SU-DHL-6 (cell line): Measurements from ENCODE around the gene SNX18.

Source experiments
- EZH2phosphoT487 ChIP-seq: fragments of 200-600 bp; sonication (generic), shearing (Covaris generic); conservative IDR thresholded peaks from 2 replicates; pipeline ENCODE4 v1.6.1; 2018; ENCODE audit warnings: mild to moderate bottlenecking, antibody characterized with exemption, low read length, moderate library complexity, mixed read lengths
- TF ChIP-seq, protein P1 (sequence below): fragments of 200-600 bp; sonication (generic); IDR thresholded peaks from one replicate; pipeline ENCODE4 v1.5.1; 2017; ENCODE audit warnings: antibody characterized with exemption, mild to moderate bottlenecking, low read length, moderate library complexity; ENCODE audit not compliant: insufficient read depth, poor library complexity, severe bottlenecking

DNA sequence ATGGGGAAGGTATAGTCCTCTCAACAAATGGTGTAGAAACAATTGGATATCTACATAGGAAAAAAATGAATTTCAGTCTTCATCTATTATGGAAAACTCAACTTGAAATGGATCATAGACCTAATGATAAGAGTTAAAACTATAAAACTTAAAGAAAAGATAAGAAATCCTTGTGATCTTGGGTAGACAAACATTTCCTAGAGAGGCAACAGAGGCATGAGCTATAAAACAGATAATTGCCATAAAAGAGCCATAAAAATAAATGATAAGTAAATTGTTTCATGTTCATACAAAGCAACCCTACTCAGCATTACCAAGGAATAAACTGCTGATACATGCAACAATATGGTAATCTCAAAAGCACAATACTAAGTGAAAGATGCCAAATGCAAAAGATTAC lies 76.2 kb downstream of the SNX18 start:
- TF ChIP-seq, protein P1, sequence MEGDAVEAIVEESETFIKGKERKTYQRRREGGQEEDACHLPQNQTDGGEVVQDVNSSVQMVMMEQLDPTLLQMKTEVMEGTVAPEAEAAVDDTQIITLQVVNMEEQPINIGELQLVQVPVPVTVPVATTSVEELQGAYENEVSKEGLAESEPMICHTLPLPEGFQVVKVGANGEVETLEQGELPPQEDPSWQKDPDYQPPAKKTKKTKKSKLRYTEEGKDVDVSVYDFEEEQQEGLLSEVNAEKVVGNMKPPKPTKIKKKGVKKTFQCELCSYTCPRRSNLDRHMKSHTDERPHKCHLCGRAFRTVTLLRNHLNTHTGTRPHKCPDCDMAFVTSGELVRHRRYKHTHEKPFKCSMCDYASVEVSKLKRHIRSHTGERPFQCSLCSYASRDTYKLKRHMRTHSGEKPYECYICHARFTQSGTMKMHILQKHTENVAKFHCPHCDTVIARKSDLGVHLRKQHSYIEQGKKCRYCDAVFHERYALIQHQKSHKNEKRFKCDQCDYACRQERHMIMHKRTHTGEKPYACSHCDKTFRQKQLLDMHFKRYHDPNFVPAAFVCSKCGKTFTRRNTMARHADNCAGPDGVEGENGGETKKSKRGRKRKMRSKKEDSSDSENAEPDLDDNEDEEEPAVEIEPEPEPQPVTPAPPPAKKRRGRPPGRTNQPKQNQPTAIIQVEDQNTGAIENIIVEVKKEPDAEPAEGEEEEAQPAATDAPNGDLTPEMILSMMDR = no peak
- no peak for TF ChIP-seq EZH2phosphoT487
